ENCODE measurements around the gene GPBAR1. TPM values are rescaled to one million over a fixed set of nuclear protein-coding genes. Genes with fewer than 3 reads are reported as not detected.
A peak's percentile ranks its signal among the peaks of the same experiment; 100 is the strongest.

The GPBAR1 gene
- total RNA-seq (2014; rRNA removed; shearing (Covaris generic)), result 1.6 TPM in 1 of 2 replicates, not detected in the other
- 0.37 and 0.44 TPM in 2 replicates for polyA plus RNA-seq (2016; fragmentation: Nextera tagmentation; extraction: Ambion mirVana)
- long read RNA-seq, partial matches to known transcripts, result 0 of 1 reads
- long read RNA-seq, other reads (novel, unspliced or antisense), result 0 of 1 reads

- peak within 1 kb of the TSS; percentile 42; the same call in 2 of the 3 replicates for H3K4me3 Mint-ChIP-seq
- no peaks in the 10 kb centered on the region for H3K27me3 ChIP-seq (ENCODE audit: insufficient read depth)
- H3K9me3 Mint-ChIP-seq, result no peaks in the 10 kb centered on the region
- H3F3A ChIP-seq (replicated peaks; ENCODE audit: low read depth), result peaks cover 10% of the 10 kb centered on the region
- peaks cover 16% of the 10 kb centered on the region for H3K27me3 Mint-ChIP-seq (ENCODE audit: insufficient read depth, low read depth, poor library complexity)
- H3K9me2 ChIP-seq (ENCODE audit: insufficient read depth), result no peaks in the 10 kb centered on the region
- peak within 1 kb of the TSS; percentile 57; the same call in 1 of the 2 replicates for H3K4me2 ChIP-seq
- peak within 1 kb of the TSS; percentile 14; the same call in 1 of the 2 replicates for H3K4me3 ChIP-seq
- no peak for TF ChIP-seq EZH2phosphoT487 (IDR thresholded peaks at IDR 0.05; ENCODE audit: unreplicated experiment)
- TF ChIP-seq CTCF (conservative IDR thresholded peaks at IDR 0.05; ENCODE audit: low read depth in 2 of 2), result peak in 1 of 2 experiments; percentile 19; a peak in 2 of 4 replicates
- TF ChIP-seq NANOG (IDR thresholded peaks at IDR 0.05; ENCODE audit: borderline replicate concordance), result no peak
- no peak for TF ChIP-seq ZNF114 (CRISPR knock-in tag; IDR thresholded peaks at IDR 0.05)
- no peak for TF ChIP-seq JUNB (IDR thresholded peaks at IDR 0.05; ENCODE audit: unreplicated experiment)
- no peak for TF ChIP-seq ZNF462 (CRISPR knock-in tag; IDR thresholded peaks at IDR 0.05)
- H3K4me1 ChIP-seq (ENCODE audit: insufficient read depth), result peaks cover 29% of the 10 kb centered on the region
- peaks cover 4% of the 10 kb centered on the region; the same call in 1 of the 2 replicates for H4K20me1 ChIP-seq (replicated peaks; ENCODE audit: insufficient read depth)
- no peaks in the 10 kb centered on the region for H3K79me2 ChIP-seq (replicated peaks; ENCODE audit: insufficient read depth)
- DNase-seq (ENCODE audit: low spot score) (peak; percentile 71), ATAC-seq (peak; percentile 77)
- peaks cover 33% of the 10 kb centered on the region for H3K4me1 Mint-ChIP-seq
- peak within 1 kb of the TSS; percentile 55 for H3K27ac Mint-ChIP-seq
- peaks cover 3% of the 10 kb centered on the region; the same call in 1 of the 2 replicates for H3K36me3 ChIP-seq (ENCODE audit: insufficient read depth)
- H2AFZ ChIP-seq, result no peak within 1 kb of the TSS
- peaks cover 26% of the 10 kb centered on the region for H3K36me3 Mint-ChIP-seq (ENCODE audit: low read depth)
- H3K27ac ChIP-seq (ENCODE audit: low read depth), result peak within 1 kb of the TSS; percentile 83
Observed at GRCh38 chr2:218260742-218261422, at the start of gene GPBAR1. GPBAR1 (plus strand) TSS chr2:218261015; CDS start chr2:218262725, 1,710 bp downstream.
